ENCODE data around the gene TTC39A.

GRCh38 chr1:51359879-51360278 lies 29.5 kb upstream of the TTC39A start:
- no peak for TF ChIP-seq POLR2A (IDR thresholded peaks at IDR 0.05)
- no peak for TF ChIP-seq CTCF (IDR thresholded peaks at IDR 0.05)

All from vagina (tissue), 2 donors.